Measurements from ENCODE around the gene APOD.

The APOD gene

GRCh38 chr3:195542698-195543499 is 40.8 kb downstream of the APOD start, which contains the start of gene PPP1R2:
Gene PPP1R2, minus strand, starts transcription at chr3:195543325. Its CDS starts 300 bp downstream, at chr3:195543025.
- H3K4me2 ChIP-seq, result peak within 1 kb of the TSS; percentile 78 to 98 (median 91)
- no peaks in the 10 kb centered on the region for H3K9me3 ChIP-seq (replicated peaks in 1 of 11)
- peak within 1 kb of the TSS; percentile 90 to 100 (median 95) for H3K9ac ChIP-seq
- H3K4me1 ChIP-seq, result peaks cover 54 to 78% (median 67%) of the 10 kb centered on the region in 10 experiments
- H3K27ac ChIP-seq, result peak within 1 kb of the TSS; percentile 92 to 99 (median 94)
- peaks cover 0 to 12% (median 9%) of the 10 kb centered on the region in 11 experiments; a peak in 15 of 22 replicates for H3K27me3 ChIP-seq
- peaks cover 37 to 56% (median 45%) of the 10 kb centered on the region in 11 experiments for H4K20me1 ChIP-seq
- peaks cover 0 to 9% (median 6%) of the 10 kb centered on the region in 11 experiments; a peak in 7 of 22 replicates for H3K36me3 ChIP-seq
- H3K4me3 ChIP-seq, result peak within 1 kb of the TSS; percentile 80 to 93 (median 89)
- TF ChIP-seq Cebpa-rat (IDR thresholded peaks at IDR 0.05), result no peak

GRCh38 chr3:195542316-195542697 is 41.4 kb downstream of the APOD start:
- Histone ChIP-seq H3K4me1 (peaks cover 56 to 83% (median 70%) of the 10 kb centered on the region in 10 experiments), H3K4me3 (peak overlapping the region; percentile 80 to 93 (median 89)), H3K27me3 (peaks cover 0 to 12% (median 9%) of the 10 kb centered on the region in 11 experiments; a peak in 15 of 22 replicates), H3K9ac (peak overlapping the region; percentile 90 to 100 (median 95)), H3K27ac (peak overlapping the region; percentile 92 to 99 (median 94)), H4K20me1 (peaks cover 40 to 59% (median 51%) of the 10 kb centered on the region in 11 experiments), H3K4me2 (peak overlapping the region; percentile 78 to 97 (median 91)), H3K36me3 (peaks cover 0 to 9% (median 6%) of the 10 kb centered on the region in 11 experiments; a peak in 7 of 22 replicates), H3K9me3 (replicated peaks in 1 of 11) (no peaks in the 10 kb centered on the region)
- no peak for TF ChIP-seq Cebpa-rat (IDR thresholded peaks at IDR 0.05)

GRCh38 chr3:195540511-195540910 is 43.2 kb downstream of the APOD start:
- Histone ChIP-seq H3K4me2 (peak overlapping the region; percentile 78 to 97 (median 91)), H3K9ac (peak overlapping the region in 3 of 11 experiments; percentile 30 to 97 (median 42); a peak in 3 of 22 replicates), H3K27me3 (peaks cover 0 to 12% (median 9%) of the 10 kb centered on the region in 11 experiments; a peak in 15 of 22 replicates), H3K36me3 (peaks cover 0 to 12% (median 6%) of the 10 kb centered on the region in 11 experiments; a peak in 9 of 22 replicates), H3K9me3 (replicated peaks in 1 of 11) (no peaks in the 10 kb centered on the region), H3K4me3 (peak overlapping the region in 1 of 10 experiments; percentile 80; a peak in 2 of 20 replicates), H4K20me1 (peaks cover 43 to 71% (median 67%) of the 10 kb centered on the region in 11 experiments), H3K27ac (no peak overlapping the region), H3K4me1 (peaks cover 44 to 69% (median 57%) of the 10 kb centered on the region in 10 experiments)
- TF ChIP-seq Cebpa-rat (IDR thresholded peaks at IDR 0.05), result no peak

- peak overlapping the region; percentile 78 to 97 (median 91) for H3K4me2 ChIP-seq
- H3K27ac ChIP-seq, result no peak overlapping the region
- peaks cover 48 to 76% (median 72%) of the 10 kb centered on the region in 11 experiments for H4K20me1 ChIP-seq
These were observed 43.7 kb downstream of the APOD start for GRCh38 chr3:195540027-195540426.

GRCh38 chr3:195539479-195539878 is 44.3 kb downstream of the APOD start:
- no peak for TF ChIP-seq Cebpa-rat (IDR thresholded peaks at IDR 0.05)
- Histone ChIP-seq H3K4me1 (peaks cover 36 to 59% (median 49%) of the 10 kb centered on the region in 10 experiments), H3K27me3 (peaks cover 0 to 11% (median 9%) of the 10 kb centered on the region in 11 experiments; a peak in 15 of 22 replicates), H4K20me1 (peaks cover 53 to 81% (median 77%) of the 10 kb centered on the region in 11 experiments), H3K36me3 (peaks cover 0 to 20% (median 14%) of the 10 kb centered on the region in 11 experiments; a peak in 13 of 22 replicates), H3K9me3 (replicated peaks in 1 of 11) (no peaks in the 10 kb centered on the region), H3K9ac (no peak overlapping the region), H3K4me3 (no peak overlapping the region), H3K4me2 (peak overlapping the region in 8 of 11 experiments; percentile 16 to 92 (median 44); a peak in 13 of 22 replicates), H3K27ac (no peak overlapping the region)

More at GRCh38 chr3:195540027-195540426, 43.7 kb downstream of the APOD start:
- TF ChIP-seq Cebpa-rat (IDR thresholded peaks at IDR 0.05), result no peak
- peaks cover 0 to 17% (median 11%) of the 10 kb centered on the region in 11 experiments; a peak in 12 of 22 replicates for H3K36me3 ChIP-seq
- no peak overlapping the region; a peak in 1 of 22 replicates for H3K9ac ChIP-seq
- peaks cover 41 to 64% (median 54%) of the 10 kb centered on the region in 10 experiments for H3K4me1 ChIP-seq
- no peak overlapping the region for H3K4me3 ChIP-seq
- H3K9me3 ChIP-seq (replicated peaks in 1 of 11), result no peaks in the 10 kb centered on the region
- peaks cover 0 to 12% (median 9%) of the 10 kb centered on the region in 11 experiments; a peak in 15 of 22 replicates for H3K27me3 ChIP-seq

- Histone ChIP-seq H3K27ac (no peak overlapping the region), H3K4me1 (peaks cover 25 to 48% (median 40%) of the 10 kb centered on the region in 10 experiments), H3K27me3 (no peaks in the 10 kb centered on the region), H3K36me3 (peaks cover 0 to 31% (median 19%) of the 10 kb centered on the region in 11 experiments; a peak in 15 of 22 replicates), H3K9ac (no peak overlapping the region), H3K4me2 (peak overlapping the region; percentile 5 to 71 (median 44); a peak in 20 of 22 replicates), H3K9me3 (replicated peaks in 1 of 11) (no peaks in the 10 kb centered on the region), H4K20me1 (peaks cover 66 to 96% (median 92%) of the 10 kb centered on the region in 11 experiments), H3K4me3 (no peak overlapping the region)
- TF ChIP-seq Cebpa-rat (IDR thresholded peaks at IDR 0.05), result no peak
These were observed 45.7 kb downstream of the APOD start for GRCh38 chr3:195537995-195538394.

- Histone ChIP-seq H3K36me3 (peaks cover 6 to 49% (median 20%) of the 10 kb centered on the region in 11 experiments; a peak in 17 of 22 replicates), H3K4me3 (no peak overlapping the region), H3K27me3 (no peaks in the 10 kb centered on the region), H3K9ac (no peak overlapping the region), H3K4me1 (peaks cover 9 to 29% (median 24%) of the 10 kb centered on the region in 10 experiments), H3K4me2 (no peak overlapping the region), H4K20me1 (peaks cover 63 to 100% (median 93%) of the 10 kb centered on the region in 11 experiments), H3K9me3 (replicated peaks in 1 of 11) (no peaks in the 10 kb centered on the region; a peak in 1 of 22 replicates), H3K27ac (no peak overlapping the region)
- TF ChIP-seq Cebpa-rat (IDR thresholded peaks at IDR 0.05), result no peak
These were observed 48.4 kb downstream of the APOD start for GRCh38 chr3:195535293-195535692.

- H3K36me3 ChIP-seq, result peaks cover 19 to 59% (median 33%) of the 10 kb centered on the region in 11 experiments; a peak in 21 of 22 replicates
- H3K27me3 ChIP-seq, result no peaks in the 10 kb centered on the region
- no peak for TF ChIP-seq Cebpa-rat (IDR thresholded peaks at IDR 0.05)
- no peak overlapping the region for H3K4me3 ChIP-seq
- peaks cover under 1 to 5% (median 2%) of the 10 kb centered on the region in 10 experiments; a peak in 17 of 20 replicates for H3K4me1 ChIP-seq
- H4K20me1 ChIP-seq, result peaks cover 42 to 99% (median 79%) of the 10 kb centered on the region in 11 experiments
- H3K27ac ChIP-seq, result no peak overlapping the region
- no peak overlapping the region for H3K9ac ChIP-seq
- no peaks in the 10 kb centered on the region; a peak in 1 of 22 replicates for H3K9me3 ChIP-seq (replicated peaks in 1 of 11)
- no peak overlapping the region for H3K4me2 ChIP-seq
These were observed 50.9 kb downstream of the APOD start for GRCh38 chr3:195532834-195533233.
